HG03378 (cell line): Measurements from ENCODE around the gene GPC5.
"Not testable (repeated sequence)": the region's sequence is repeated elsewhere in the genome, so short reads cannot be mapped to it uniquely, and the experiment has no call there.

Experiments
- ATAC-seq: cut with Tn5 transposase; IDR thresholded peaks from one replicate; pipeline ENCODE4 v1.9.1; 2021; ENCODE audit warnings: mild to moderate bottlenecking, moderate library complexity; ENCODE audit not compliant: unreplicated experiment

The GPC5 gene

GRCh38 chr13:92415781-92416180 lies 1017.4 kb downstream of the GPC5 start:
- no peak for ATAC-seq

- ATAC-seq = no peak
These were observed 1020.5 kb downstream of the GPC5 start for GRCh38 chr13:92418818-92419412.

- ATAC-seq = no peak
These were observed 1030.8 kb downstream of the GPC5 start for GRCh38 chr13:92429231-92429630.

GRCh38 chr13:92433386-92433785 lies 1035.0 kb downstream of the GPC5 start:
- ATAC-seq = no peak

GRCh38 chr13:92433963-92434362 lies 1035.5 kb downstream of the GPC5 start:
- no peak for ATAC-seq

GRCh38 chr13:92436924-92437323 lies 1038.5 kb downstream of the GPC5 start:
- no peak for ATAC-seq

GRCh38 chr13:92444244-92444643 lies 1045.8 kb downstream of the GPC5 start:
- ATAC-seq = no peak

GRCh38 chr13:92451060-92451459 lies 1052.6 kb downstream of the GPC5 start:
- ATAC-seq = no peak

- ATAC-seq = no peak
These were observed 1054.4 kb downstream of the GPC5 start for GRCh38 chr13:92452840-92453239.

GRCh38 chr13:92459306-92459705 lies 1060.9 kb downstream of the GPC5 start:
- no peak for ATAC-seq

GRCh38 chr13:92460479-92460878 lies 1062.1 kb downstream of the GPC5 start:
- no peak for ATAC-seq

GRCh38 chr13:92461402-92461801 lies 1063.0 kb downstream of the GPC5 start:
- ATAC-seq = no peak

GRCh38 chr13:92461831-92462230 lies 1063.4 kb downstream of the GPC5 start:
- no peak for ATAC-seq

GRCh38 chr13:92463134-92463533 lies 1064.7 kb downstream of the GPC5 start:
- ATAC-seq = no peak

- ATAC-seq = no peak
These were observed 1075.5 kb downstream of the GPC5 start for GRCh38 chr13:92473765-92474475.

- ATAC-seq = no peak
These were observed 1082.0 kb downstream of the GPC5 start for GRCh38 chr13:92480387-92480786.

GRCh38 chr13:92482790-92483189 lies 1084.4 kb downstream of the GPC5 start:
- not testable (repeated sequence) for ATAC-seq

GRCh38 chr13:92483894-92484293 lies 1085.5 kb downstream of the GPC5 start:
- ATAC-seq = no peak

GRCh38 chr13:92487238-92487637 lies 1088.8 kb downstream of the GPC5 start:
- no peak for ATAC-seq

- ATAC-seq = no peak
These were observed 1089.9 kb downstream of the GPC5 start for GRCh38 chr13:92488249-92488852.

- ATAC-seq = no peak
These were observed 1093.4 kb downstream of the GPC5 start for GRCh38 chr13:92491839-92492238.

- ATAC-seq = no peak
These were observed 1096.5 kb downstream of the GPC5 start for GRCh38 chr13:92494915-92495314.
